COLO668 (cell line): ENCODE measurements around the gene TOX2.

Experiments used
- DNase-seq: peaks from one replicate; lab custom pipeline; 2025; ENCODE audit not compliant: unreplicated experiment; lab: John Stamatoyannopoulos, UW

TOX2 gene

DNA sequence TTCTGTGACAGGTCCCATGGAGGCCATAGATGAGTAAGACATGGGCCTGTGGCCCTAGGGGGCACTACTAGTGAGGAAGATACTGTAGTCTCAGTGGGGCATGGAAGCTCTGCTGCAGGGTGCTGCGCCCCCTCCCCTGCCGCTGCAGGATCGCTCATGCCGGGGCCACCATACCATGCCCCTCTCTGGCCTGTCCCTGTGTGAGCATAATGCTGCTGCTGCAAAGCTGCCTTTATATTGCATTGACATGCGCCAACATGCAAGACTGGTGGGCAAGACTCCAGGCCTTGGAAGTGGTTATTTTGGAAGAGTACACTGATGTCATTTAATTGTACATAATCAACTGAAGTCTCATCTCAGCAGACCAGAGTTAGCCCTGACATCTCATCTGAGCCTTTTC, 60.0 kb downstream of the TOX2 start:
- no peak for DNase-seq

DNA sequence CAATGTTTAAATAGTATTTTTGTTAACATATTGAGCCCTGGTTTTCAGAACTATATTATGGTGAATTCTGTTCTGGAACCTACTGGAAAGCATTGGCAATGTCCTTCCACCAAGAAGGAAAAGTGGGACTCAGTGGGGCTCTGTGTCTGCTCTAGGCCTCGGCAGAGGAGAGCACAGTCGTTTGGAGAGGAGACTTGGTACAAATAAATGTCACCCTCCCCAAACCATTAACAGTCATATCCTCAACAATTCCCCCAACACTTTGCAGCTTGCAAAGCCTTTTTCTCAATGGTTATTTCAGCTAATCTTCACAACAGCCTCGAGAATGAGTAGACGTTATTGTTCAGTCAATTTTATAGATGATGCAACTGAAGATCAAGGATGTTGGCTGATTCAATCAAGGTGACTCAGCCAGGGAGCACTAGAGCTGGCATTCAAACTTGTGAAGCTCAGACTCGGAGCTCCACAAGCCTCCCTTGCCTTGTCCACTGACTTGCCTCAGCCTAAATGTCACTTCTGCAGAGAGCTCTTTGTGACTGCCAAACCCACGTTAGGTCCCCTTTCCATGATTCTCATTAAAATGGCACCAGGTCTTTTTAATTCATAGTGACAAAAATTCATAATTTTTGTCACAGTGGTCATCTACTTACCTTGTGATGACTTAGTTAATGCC, 60.6 kb downstream of the TOX2 start:
- DNase-seq, result no peak

DNA sequence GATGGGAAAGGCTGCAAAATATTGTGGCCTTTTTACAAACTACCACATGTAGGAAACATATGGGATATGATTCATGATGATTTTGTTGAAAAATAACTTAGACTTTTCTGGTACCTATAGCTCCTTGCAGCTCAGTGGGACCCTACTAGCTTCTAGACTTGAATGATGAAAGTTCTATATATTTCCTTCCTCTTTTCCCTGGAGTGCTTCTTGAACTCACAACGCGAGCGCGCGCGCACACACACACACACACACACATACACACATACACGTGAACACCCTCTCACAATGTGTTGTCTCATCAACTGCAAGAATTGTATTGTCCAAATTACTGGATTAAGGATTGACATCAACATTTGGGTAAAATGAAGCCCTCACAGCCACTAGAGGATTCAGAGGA, 61.9 kb downstream of the TOX2 start:
- no peak for DNase-seq

DNA sequence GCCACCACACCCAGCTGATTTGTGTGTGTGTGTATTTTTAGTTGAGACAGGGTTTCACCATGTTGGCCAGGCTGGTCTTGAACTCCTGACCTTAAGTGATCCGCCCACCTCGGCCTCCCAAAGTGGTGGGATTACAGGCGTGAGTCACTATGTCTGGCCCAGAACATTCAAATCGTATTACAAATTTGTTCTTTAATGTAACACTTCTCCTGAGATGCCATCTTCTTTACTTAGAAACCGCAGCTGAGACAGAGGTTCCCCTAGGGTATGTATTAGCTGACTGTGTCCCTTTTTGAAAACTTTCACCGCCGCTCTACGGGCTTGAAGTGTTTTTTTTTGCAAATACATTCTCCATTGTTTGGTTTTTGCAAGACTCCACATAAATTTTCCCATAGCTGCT, 62.6 kb downstream of the TOX2 start:
- no peak for DNase-seq

DNA sequence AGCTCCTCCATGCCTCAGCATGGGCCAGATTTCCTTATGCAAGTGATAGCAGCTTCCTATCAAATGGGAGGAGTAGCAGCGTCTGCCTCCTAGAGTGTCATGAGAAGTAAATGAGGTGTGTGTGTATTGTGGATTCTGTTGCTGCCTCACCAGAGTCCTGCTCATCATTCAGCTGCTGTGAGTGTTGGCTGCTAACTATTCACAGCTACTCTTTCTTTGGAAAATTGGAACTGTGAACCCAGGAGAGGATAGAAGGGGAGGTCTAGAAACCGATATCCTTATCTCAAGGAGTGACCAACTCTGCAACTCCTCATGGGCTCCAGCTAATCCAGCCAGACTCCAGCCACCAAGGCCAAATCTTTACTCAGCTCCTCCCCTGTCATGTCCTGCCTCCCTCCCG, 63.3 kb downstream of the TOX2 start:
- DNase-seq, result no peak

DNA sequence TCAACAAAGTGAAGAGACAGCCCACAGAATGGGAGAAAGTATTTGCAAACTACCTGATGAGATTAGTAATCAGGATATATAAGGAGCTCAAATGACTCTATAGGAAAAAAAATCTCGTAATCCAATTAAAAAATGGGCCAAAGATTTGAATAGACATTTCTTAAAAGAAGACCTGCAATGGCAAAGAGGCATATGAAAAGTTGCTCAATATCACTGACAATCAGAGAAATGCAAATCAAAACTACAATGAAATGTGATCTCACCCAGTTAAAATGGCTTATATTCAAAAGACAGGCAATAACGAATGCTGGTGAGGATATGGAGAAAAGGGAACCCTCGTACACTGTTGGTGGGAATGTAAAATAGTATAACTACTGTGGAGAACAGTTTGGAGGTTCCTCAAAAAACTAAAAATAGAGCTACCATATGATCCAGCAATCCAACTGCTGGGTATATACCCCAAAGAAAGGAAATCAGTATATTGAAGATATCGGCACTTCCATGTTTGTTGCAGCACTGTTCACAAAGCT, 65.0 kb downstream of the TOX2 start:
- DNase-seq, result no peak

DNA sequence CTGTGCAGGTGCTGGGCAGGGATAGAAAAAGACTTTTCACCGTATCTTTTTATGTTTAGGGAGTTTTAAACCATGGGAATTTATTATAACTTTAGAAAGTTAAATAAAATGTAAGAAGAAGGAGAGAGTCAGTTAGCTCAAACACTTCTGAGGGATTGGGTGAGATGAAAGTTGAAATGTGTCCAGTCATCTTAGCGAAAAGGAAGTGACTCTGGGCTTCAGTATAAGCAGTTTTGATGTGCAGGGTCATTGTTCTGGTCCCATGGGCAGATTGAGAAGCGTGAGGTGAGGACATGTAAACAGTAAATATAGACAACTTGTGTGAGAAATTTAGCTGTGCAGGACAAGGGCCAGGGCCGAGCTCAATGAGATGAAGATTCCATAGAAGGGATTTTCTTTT, 66.9 kb downstream of the TOX2 start:
- DNase-seq, result no peak

DNA sequence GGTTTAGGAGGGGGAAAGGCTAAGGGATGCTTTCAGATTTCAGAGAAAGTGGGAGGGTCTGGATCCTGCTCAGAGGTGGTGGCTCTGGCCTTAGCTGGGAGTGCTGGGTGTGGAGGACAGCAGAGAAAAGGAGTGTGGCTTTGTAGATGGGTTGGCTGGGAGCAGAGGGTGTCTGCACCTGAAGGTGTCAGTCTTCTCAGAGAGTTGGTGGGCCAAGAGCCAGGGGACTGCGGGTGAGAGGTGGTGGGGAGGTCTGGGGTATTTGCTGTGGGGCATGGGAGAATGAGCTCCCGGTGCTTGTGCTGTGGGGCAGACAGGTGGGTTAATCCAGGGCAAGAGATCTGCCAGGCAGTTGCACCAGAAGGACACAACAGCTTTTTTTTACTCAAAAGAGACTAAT, 67.4 kb downstream of the TOX2 start:
- no peak for DNase-seq

DNA sequence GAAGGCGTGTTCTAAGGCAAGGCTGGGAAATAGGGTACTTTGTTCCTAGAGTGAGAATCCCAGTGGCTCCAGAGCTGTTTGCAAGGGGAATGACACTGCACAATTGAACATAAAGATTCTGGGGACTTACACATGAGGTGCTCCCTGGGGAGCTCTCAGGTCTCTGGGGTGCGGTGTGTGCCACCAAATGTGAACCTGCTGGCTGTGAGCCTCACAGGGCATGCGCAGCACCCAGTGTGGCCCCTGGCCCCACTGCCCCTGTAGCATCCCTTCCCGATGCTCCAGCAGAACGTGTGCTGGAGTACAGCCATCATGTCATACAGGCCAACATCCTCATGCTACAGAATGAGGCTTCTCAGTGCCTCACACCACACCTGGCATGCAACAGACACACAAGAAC, 68.2 kb downstream of the TOX2 start:
- no peak for DNase-seq

DNA sequence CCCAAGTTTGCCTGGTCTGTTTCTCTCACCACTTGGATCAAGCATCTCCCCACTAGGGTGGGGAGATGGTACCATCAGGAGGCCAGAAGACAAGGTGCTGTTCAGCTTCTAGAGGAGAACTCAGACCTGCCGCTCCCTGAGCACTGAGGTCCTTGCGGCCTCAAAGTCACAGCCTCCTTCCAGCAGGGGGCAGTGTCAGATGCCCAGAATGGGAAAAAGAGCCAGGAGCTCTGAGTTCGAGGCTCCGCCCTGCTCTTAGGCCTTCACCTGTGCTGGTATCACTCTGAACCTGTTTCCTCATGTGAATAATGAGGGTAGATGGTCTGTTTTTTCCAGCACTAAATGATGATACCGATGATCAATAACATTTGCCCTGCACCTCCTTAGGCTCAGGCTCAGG, 68.7 kb downstream of the TOX2 start:
- peak; percentile 36 for DNase-seq

DNA sequence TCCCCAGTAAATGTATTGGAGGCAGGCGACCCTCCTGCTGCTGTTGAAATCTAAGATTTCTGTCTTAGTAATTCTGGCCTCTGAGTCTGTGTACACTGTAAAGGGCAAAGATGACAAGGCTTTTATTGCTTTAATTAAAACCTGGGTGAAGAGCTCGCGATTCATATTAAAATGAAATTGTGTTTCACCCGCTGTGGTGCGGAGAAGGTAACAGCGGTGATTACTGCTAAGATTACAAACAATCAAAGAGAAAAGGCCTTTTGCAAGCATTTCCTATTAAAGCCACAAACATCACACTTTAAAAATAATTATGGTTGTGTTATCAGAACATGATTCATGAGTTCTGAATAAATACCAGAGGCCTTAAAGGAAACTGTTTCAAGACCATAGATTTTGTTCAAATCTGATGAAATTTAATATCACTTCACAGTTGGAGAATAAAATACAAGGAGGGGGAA, 69.3 kb downstream of the TOX2 start:
- DNase-seq, result no peak

DNA sequence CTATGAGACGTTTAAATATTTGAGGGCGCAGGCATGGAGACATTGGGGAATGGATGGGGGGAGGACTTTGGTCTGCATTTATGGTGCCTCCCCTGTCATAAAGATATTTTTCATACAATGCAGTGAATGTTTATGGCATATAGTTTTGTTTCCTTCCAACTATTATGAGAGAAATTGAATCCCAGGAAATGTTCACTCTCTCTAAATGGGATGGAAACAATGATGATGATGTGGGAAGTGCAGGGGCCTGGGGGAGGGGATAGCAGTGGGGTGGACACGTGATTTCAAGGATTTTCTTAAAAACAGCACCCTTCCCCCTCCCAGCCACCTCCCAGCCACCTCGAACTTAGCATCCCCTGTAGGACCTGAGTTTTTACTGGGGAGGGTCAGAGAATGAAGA, 69.9 kb downstream of the TOX2 start:
- DNase-seq, result no peak

DNA sequence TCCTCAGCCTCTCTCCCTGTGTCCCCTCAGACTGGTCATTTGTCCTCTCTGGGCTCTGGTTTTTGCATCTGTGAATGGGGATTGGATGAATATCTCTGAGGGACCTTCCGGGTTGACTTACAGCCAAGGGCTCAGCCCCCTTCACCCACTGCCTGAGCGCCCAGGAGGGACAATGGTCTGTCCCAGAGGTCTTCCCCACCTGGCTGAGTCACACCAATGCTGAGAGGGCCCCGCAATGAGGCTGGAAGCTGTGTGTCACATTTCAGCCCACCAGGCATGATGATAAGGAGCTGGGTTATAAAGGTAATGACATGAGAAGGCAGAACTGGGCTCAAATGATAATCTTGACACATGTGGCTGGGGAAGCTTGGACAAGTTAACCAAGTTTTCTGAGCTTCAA, 70.5 kb downstream of the TOX2 start:
- no peak for DNase-seq

DNA sequence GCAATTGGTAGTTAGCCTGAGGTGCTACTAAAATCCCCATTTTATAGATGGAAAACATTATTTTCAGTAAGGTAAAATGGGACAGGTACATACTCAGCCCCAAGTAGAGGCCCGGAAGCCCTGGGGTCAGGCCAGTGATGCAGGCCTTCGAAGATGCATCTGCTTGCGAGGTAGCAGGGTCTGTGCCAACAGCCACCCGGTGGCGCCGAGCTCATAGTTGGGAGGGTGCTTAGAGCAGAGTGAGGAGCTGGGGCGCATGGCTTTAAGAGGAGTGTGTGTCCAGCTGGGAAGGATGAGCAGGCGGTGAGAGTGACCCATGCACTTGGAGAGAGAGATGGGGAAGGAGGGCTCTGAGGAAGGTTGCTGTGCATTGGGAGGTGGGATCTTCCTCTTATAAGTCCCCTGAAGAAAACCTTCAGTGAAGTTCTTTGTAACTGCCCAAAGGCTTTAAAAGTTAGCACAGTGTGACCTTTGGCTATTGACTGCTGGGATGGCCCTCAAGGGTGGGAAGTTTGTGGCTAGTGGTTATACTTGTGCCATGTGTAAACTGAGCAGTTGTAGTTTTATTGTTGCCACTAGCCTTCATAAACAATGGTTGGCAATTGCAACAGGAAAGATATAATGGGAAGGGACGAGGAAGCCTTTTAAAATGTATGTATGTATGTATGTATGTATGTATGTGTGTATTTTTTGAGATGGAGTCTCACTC, 71.1 kb downstream of the TOX2 start:
- no peak for DNase-seq

DNA sequence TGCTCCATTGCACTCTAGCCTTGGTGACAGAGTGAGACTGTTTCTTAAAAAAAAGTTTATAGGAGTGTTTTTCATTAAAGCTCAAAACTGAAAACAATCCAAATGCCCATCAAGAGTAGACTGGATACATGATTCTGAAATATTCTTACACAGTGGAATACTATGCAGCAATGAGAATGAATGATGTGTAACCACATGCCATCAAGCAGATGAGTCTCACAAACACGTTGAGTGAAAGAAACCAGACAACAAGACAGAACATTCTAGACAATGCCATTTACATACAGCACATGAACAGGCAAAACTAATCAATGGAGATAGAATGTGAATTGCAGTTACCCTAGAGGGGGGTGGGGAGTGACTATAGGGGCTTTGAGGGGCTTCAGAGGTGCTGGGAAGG, 72.4 kb downstream of the TOX2 start:
- DNase-seq, result no peak

DNA sequence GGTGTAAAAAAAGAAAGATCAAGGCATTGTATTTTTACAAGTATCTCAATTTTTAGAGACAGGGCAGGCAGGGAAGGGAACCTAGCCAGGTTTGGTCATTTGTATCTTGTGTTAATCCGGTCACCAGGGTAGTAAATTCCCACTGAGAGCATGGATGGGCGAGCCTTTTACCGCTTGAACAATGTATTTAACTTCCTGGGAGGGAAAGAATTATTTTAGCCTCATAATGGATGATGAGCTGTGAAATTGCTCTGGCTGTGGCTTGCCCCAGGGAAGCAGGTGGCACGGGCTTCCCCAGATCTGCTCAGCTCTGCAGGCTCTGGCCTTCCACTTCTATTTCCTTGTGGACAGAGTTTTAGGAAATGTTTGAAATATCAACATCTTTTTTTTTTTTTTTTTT, 72.9 kb downstream of the TOX2 start:
- peak; percentile 21 for DNase-seq

DNA sequence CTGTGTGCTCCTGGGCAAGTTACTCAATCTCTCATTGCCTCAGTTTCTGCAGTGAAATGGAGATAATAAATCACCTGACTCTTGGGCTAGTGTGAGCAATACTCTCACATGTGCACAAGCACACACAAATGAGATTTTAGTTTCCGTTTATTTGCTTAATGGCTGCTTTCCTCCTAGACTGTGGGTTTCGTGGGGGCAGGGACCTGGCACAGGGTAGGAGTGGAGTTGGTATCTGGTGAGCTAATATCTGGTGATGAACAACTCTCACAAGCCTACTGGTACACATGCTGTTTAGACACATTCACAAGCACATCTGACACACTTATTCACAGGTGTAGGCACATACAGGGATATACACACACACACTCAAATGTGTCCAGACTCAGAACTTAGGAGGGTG, 73.8 kb downstream of the TOX2 start:
- DNase-seq, result no peak

DNA sequence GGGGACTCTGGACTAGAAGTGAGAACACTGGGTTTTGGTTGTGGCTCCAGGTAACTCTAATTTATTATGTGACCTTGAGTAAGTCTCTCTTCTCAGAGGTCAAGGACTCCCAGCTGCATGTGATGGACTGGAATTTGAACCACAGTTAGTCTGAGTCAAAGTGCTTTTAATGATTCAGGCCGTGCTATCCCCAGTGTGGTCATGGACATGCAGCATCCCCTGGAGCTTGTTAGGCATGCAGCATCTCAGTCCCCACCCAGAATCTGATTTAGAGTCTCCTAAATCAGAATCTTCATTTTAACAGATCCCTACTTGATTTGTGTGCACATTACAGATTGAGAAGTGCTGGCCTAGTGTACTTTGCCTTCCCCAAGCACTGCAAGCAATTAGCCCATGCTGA, 74.2 kb downstream of the TOX2 start:
- no peak for DNase-seq

DNA sequence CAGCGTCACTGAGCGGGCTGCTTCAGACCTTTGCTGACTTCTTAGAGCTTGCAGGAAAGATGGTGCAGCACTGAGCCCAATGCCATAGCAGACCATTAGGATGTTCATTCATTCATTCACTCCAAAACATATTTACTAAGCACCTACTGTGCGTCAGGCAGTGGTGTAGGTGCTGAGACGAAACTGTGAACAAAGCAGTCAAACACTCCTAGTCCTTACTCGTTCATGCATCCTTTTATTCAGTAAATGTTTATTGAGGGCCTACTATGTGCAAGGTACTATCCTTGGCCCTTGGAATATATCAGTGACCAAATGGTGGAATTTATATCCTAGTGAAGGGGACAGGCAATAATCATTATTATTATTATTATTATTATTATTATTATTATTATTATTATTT, 76.6 kb downstream of the TOX2 start:
- DNase-seq, result no peak

DNA sequence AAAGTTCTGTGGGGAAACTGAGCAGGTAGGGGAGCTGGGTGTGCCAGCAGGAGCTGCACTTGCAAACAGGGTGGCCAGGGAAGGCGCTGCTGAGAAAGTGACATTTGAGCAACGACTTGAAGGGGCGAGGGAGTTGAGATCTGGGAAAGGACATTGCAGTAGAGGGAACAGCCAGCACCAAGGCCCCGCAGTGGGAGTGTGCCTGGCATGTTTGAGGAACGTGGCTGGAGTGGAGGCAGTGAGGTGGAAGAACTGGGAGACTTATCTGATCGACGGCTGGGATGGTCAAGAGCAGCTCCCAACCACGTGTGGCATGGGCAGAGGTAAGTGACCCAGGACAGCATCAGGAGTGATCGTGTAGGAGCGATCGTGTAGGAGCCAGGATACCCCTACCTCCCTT, 77.3 kb downstream of the TOX2 start:
- no peak for DNase-seq

DNA sequence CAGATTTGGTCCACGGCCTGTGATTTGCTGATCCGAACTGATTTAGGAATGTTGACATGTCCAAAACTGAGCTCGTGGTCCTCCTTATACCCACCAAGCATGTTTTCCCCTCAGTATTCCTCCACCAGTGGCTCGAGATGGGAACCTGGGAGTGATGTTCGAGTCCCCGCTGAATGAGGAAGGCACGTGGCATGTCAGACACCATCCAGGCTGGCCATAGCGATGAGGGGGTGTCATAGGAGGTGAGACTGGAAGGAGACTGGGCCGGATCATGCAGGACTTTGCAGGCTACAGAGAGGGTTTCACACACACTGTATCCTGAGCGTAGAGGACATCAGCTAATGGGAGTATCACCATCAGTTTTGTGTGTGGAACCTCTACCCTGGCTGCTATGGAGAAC, 78.2 kb downstream of the TOX2 start:
- no peak for DNase-seq

DNA sequence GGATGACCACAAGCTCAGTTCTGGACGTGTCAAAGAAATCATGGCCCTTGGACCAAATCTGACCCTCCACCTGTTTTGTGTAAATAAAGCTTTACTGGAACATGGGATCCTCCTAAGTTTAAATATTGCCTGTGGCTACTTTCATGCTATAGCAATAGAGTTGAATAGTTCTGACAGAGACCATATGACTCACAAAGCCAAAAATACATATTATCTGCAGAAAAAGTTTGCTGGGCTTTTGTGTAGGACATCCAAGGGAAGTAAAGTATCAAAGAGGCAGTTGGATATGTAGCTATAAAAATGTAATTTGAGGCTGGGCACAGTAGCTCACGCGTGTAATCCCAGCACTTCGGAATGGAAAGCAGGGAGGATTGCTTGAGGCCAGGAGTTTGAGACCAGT, 78.9 kb downstream of the TOX2 start:
- no peak for DNase-seq
